CD14-positive monocyte (primary cell): ENCODE results near the gene THRB. TPM values are rescaled to one million over a fixed set of nuclear protein-coding genes. Genes with fewer than 3 reads are reported as not detected.

Experiments
- DNase-seq, 3 donors: peaks; one replicate each; pipeline ENCODE4 v3.0.0-alpha.2; 2011 to 2022
- H2AFZ ChIP-seq: 2 replicates; pipeline ENCODE4 v1.6.0; 2012; ENCODE audit warnings: mild to moderate bottlenecking, low read depth, low read length, inconsistent platforms; ENCODE audit not compliant: insufficient read depth, poor library complexity, severe bottlenecking
- H3K27ac ChIP-seq, 2 donors: 1 replicate in 1 of 2; 2 replicates in 1 of 2; pipeline ENCODE4 v1.5.1; 2012 to 2013; ENCODE audit warnings: low read length in 2 of 2, control low read depth in 1 of 2, inconsistent platforms in 1 of 2, low read depth in 1 of 2, mild to moderate bottlenecking in 1 of 2
- H3K27me3 ChIP-seq, 2 donors: one replicate each; pipeline versions ENCODE4 v1.6.0 to v1.6.1; 2011 to 2013; ENCODE audit warnings: low read length in 2 of 2; ENCODE audit not compliant: control insufficient read depth in 2 of 2, insufficient read depth in 2 of 2
- H3K36me3 ChIP-seq, 2 donors: replicated peaks in 1 of 2; 1 replicate in 1 of 2; 2 replicates in 1 of 2; pipeline versions ENCODE4 v1.5.1 to v1.6.1; 2012 to 2013; ENCODE audit warnings: low read length in 2 of 2, control low read depth in 1 of 2, inconsistent platforms in 1 of 2, mild to moderate bottlenecking in 1 of 2; ENCODE audit not compliant: insufficient read depth in 2 of 2, control insufficient read depth in 1 of 2
- H3K4me1 ChIP-seq, 2 donors: 1 replicate in 1 of 2; 2 replicates in 1 of 2; pipeline versions ENCODE4 v1.5.1 to v1.6.1; 2012 to 2013; ENCODE audit warnings: low read length in 2 of 2, control low read depth in 1 of 2, inconsistent platforms in 1 of 2, mild to moderate bottlenecking in 1 of 2, moderate library complexity in 1 of 2; ENCODE audit not compliant: insufficient read depth in 2 of 2, control insufficient read depth in 1 of 2
- H3K4me2 ChIP-seq: replicated peaks from 2 replicates; pipeline ENCODE3; 2012; ENCODE audit warnings: low read length, moderate library complexity, mild to moderate bottlenecking; ENCODE audit not compliant: poor library complexity, severe bottlenecking; ENCODE audit errors: extremely low read depth
- H3K4me3 ChIP-seq, 3 experiments: fragments of 200-600 bp in 1 of 3; sonication (generic) in 1 of 3; replicated peaks in 1 of 3; 1 replicate in 2 of 3; 2 replicates in 1 of 3; pipeline ENCODE4 v1.5.1; 2011 to 2013; ENCODE audit warnings: low read length in 3 of 3, mild to moderate bottlenecking in 3 of 3, control low read depth in 2 of 3, low read depth in 2 of 3, inconsistent platforms in 1 of 3, moderate library complexity in 1 of 3
- H3K79me2 ChIP-seq: 2 replicates; pipeline ENCODE4 v1.6.0; 2012; ENCODE audit warnings: mild to moderate bottlenecking, control low read depth, inconsistent platforms, low read length, moderate library complexity; ENCODE audit not compliant: insufficient read depth
- H3K9ac ChIP-seq: 2 replicates; pipeline ENCODE4 v1.6.0; 2017; ENCODE audit warnings: low read length, mild to moderate bottlenecking; ENCODE audit not compliant: insufficient read depth, poor library complexity, severe bottlenecking
- H3K9me3 ChIP-seq, 2 donors: replicated peaks in 1 of 2; 1 replicate in 1 of 2; 2 replicates in 1 of 2; pipeline versions ENCODE4 v1.5.1 to v1.6.1; 2012 to 2013; ENCODE audit warnings: low read length in 2 of 2, control low read depth in 1 of 2; ENCODE audit not compliant: control insufficient read depth in 1 of 2, insufficient read depth in 1 of 2
- H4K20me1 ChIP-seq: 2 replicates; pipeline ENCODE4 v1.6.0; 2012; ENCODE audit warnings: mild to moderate bottlenecking, low read length, control low read depth, moderate library complexity; ENCODE audit not compliant: insufficient read depth
- H3K27ac Mint-ChIP-seq, 7 donors: one replicate each; pipeline ENCODE4 v1.8.0; 2020; ENCODE audit warnings: mild to moderate bottlenecking in 7 of 7, mixed read lengths in 7 of 7, moderate library complexity in 6 of 7, inconsistent platforms in 2 of 7
- H3K27me3 Mint-ChIP-seq, 3 donors: one replicate each; pipeline ENCODE4 v1.8.0; 2021 to 2022; ENCODE audit warnings: low read depth in 3 of 3, mild to moderate bottlenecking in 3 of 3, mixed read lengths in 3 of 3, moderate library complexity in 3 of 3, inconsistent platforms in 1 of 3
- H3K36me3 Mint-ChIP-seq, 2 donors: one replicate each; pipeline ENCODE4 v1.8.0; 2020; ENCODE audit warnings: mixed read lengths in 2 of 2, inconsistent platforms in 1 of 2, mild to moderate bottlenecking in 1 of 2
- H3K4me1 Mint-ChIP-seq: one replicate; pipeline ENCODE4 v1.8.0; 2020; ENCODE audit warnings: mild to moderate bottlenecking, mixed read lengths
- H3K4me3 Mint-ChIP-seq, 2 donors: one replicate each; pipeline ENCODE4 v1.8.0; 2020; ENCODE audit warnings: mild to moderate bottlenecking in 2 of 2, mixed read lengths in 2 of 2, moderate library complexity in 1 of 2
- H3K9me3 Mint-ChIP-seq, 7 donors: one replicate each; pipeline ENCODE4 v1.8.0; 2020 to 2022; ENCODE audit warnings: mixed read lengths in 7 of 7, mild to moderate bottlenecking in 6 of 7, moderate library complexity in 6 of 7, inconsistent platforms in 2 of 7
- CTCF ChIP-seq: fragments of 200-600 bp; IDR thresholded peaks from one replicate; pipeline ENCODE4 v1.8.0; 2022; ENCODE audit warnings: antibody characterized with exemption, mild to moderate bottlenecking
- WGBS: methylation state at CpG from one replicate; pipeline ENCODE4 v1.1.5; 2013; ENCODE audit warnings: missing lambda C conversion rate; ENCODE audit not compliant: insufficient coverage; 5-methylcytosine and 5-hydroxymethylcytosine counted together
- intact Hi-C, 2 donors: fragments of 100-400 bp; cut with micrococcal nuclease; formaldehyde crosslinking; loops; one replicate each; pipeline versions ENCODE4 v1.15.0 to v1.15.1; 2023
- polyA plus RNA-seq, 3 donors: library from polyadenylated mRNA; depleted of rRNA in 1 of 3; unstranded in 2 of 3; stranded (reverse) in 1 of 3; fragments of 300-500 nt in 2 of 3; fragments of >200 nt in 1 of 3; fragmentation: Illumina TruSeq in 2 of 3; gene quantifications; 1 replicate in 2 of 3; 2 replicates in 1 of 3; pipeline ENCODE4 v1.2.3, GENCODE V29; 2012 to 2021

Gene THRB
- polyA plus RNA-seq, 3 donors: 0.05 TPM; not detected in 2

- DNase-seq: no peak
- no peaks in the 10 kb centered on the region for H3K27me3 ChIP-seq
- H3K36me3 Mint-ChIP-seq: no peaks in the 10 kb centered on the region
- TF ChIP-seq CTCF: no peak
- intact Hi-C loops: no loop called here
- H4K20me1 ChIP-seq: no peaks in the 10 kb centered on the region
- H3K4me3 ChIP-seq: no peak overlapping the region
- no peaks in the 10 kb centered on the region for H3K27me3 Mint-ChIP-seq
- no peak overlapping the region for H3K4me3 Mint-ChIP-seq
- no peak overlapping the region for H3K27ac Mint-ChIP-seq
- H3K4me2 ChIP-seq: no peak overlapping the region
- H3K4me1 Mint-ChIP-seq: no peaks in the 10 kb centered on the region
- no peak overlapping the region for H3K9ac ChIP-seq
- no peaks in the 10 kb centered on the region for H3K79me2 ChIP-seq
- no peak overlapping the region for H2AFZ ChIP-seq
- H3K27ac ChIP-seq: no peak overlapping the region
- no peaks in the 10 kb centered on the region for H3K9me3 Mint-ChIP-seq
- H3K9me3 ChIP-seq: no peaks in the 10 kb centered on the region
- H3K4me1 ChIP-seq: no peaks in the 10 kb centered on the region
- no peaks in the 10 kb centered on the region for H3K36me3 ChIP-seq
Measured at GRCh38 chr3:24454393-24454792, 40.3 kb downstream of the THRB start.

- H3K9me3 ChIP-seq: no peaks in the 10 kb centered on the region
- no peaks in the 10 kb centered on the region for H3K4me1 Mint-ChIP-seq
- 66% methylated on average over 6 of the region's 7 CpGs for WGBS
- H3K4me3 Mint-ChIP-seq: no peak overlapping the region
- no peak overlapping the region for H3K4me3 ChIP-seq
- H3K9me3 Mint-ChIP-seq: no peaks in the 10 kb centered on the region
- no peak overlapping the region for H3K4me2 ChIP-seq
- no peaks in the 10 kb centered on the region for H3K4me1 ChIP-seq
- H2AFZ ChIP-seq: no peak overlapping the region
- no peak overlapping the region for H3K27ac Mint-ChIP-seq
- no peaks in the 10 kb centered on the region for H3K36me3 ChIP-seq
- no peak overlapping the region for H3K9ac ChIP-seq
- H4K20me1 ChIP-seq: no peaks in the 10 kb centered on the region
- no peak for TF ChIP-seq CTCF
- no peaks in the 10 kb centered on the region for H3K27me3 Mint-ChIP-seq
- no peak for DNase-seq
- no peaks in the 10 kb centered on the region for H3K36me3 Mint-ChIP-seq
- H3K79me2 ChIP-seq: no peaks in the 10 kb centered on the region
- no peaks in the 10 kb centered on the region for H3K27me3 ChIP-seq
- intact Hi-C loops: no loop called here
- H3K27ac ChIP-seq: no peak overlapping the region
Measured at GRCh38 chr3:24451461-24452099, 43.1 kb downstream of the THRB start.
